ENCODE data around the gene MBD3.

DNA sequence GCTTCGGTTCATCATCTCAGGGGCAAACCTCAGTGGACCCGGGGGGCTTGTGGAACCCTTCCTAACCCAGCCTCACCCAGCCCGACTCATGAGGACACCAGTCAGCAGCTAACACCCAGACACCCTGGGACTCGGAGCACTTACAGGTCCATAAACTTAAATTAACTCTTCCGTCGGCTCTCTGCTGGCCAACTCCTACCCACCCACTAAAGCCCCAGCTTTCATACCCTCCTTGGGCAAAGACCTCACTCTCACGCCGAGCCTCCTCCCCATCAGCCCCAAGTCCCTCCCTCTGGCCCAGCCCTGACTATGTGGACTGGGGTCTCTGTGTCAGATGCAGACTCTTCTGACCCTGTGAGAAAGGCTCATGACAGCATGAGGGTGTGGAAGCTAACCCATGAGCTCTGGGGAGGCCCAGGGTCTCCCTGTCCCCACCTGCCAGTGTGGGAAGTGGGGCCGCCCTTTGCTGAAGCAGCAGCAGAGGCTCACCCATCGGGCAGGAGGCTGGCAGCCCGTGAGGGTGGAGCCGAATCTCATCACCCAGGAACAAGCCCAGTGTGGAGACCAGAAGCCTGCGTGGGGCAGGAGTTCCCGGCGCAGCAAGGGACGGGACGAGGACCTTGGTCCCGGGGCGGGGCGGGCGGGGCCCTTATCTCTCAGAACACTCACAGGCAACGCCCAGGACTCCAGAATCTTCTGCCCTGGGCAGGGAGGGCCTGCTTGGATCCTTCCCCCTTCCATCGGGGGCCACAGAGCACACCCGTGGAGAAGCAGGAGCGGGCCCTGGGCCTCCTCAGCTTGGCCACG lies 40.0 kb upstream of the MBD3 start:
- TF ChIP-seq, protein P1, sequence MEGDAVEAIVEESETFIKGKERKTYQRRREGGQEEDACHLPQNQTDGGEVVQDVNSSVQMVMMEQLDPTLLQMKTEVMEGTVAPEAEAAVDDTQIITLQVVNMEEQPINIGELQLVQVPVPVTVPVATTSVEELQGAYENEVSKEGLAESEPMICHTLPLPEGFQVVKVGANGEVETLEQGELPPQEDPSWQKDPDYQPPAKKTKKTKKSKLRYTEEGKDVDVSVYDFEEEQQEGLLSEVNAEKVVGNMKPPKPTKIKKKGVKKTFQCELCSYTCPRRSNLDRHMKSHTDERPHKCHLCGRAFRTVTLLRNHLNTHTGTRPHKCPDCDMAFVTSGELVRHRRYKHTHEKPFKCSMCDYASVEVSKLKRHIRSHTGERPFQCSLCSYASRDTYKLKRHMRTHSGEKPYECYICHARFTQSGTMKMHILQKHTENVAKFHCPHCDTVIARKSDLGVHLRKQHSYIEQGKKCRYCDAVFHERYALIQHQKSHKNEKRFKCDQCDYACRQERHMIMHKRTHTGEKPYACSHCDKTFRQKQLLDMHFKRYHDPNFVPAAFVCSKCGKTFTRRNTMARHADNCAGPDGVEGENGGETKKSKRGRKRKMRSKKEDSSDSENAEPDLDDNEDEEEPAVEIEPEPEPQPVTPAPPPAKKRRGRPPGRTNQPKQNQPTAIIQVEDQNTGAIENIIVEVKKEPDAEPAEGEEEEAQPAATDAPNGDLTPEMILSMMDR (IDR thresholded peaks at IDR 0.05), result no peak
- no peak for TF ChIP-seq ZFX (IDR thresholded peaks at IDR 0.05; ENCODE audit: borderline replicate concordance)
